ENCODE data around the gene GNLY.

Gene GNLY

GRCh38 chr2:85748039-85748734 lies 54.0 kb downstream of the GNLY start:
- no peak for DNase-seq
